Trophoblast cell (in vitro differentiated cells and primary cell): ENCODE results near the gene MYOD1.
A peak's percentile ranks its signal among the peaks of the same experiment; 100 is the strongest.

Experiments used
- DNase-seq, 2 donors: peaks; one replicate each; pipeline ENCODE4 v3.0.0-alpha.2; 2016
- H2AFZ ChIP-seq: 2 replicates; pipeline ENCODE4 v1.6.1; 2013; ENCODE audit warnings: low read length, moderate library complexity, mild to moderate bottlenecking; ENCODE audit not compliant: insufficient read depth, poor library complexity
- H2AK5ac ChIP-seq: 2 replicates; pipeline ENCODE4 v1.6.1; 2013; ENCODE audit warnings: mild to moderate bottlenecking, low read length
- H2BK120ac ChIP-seq: 2 replicates; pipeline ENCODE4 v1.6.1; 2013; ENCODE audit warnings: low read length, mild to moderate bottlenecking, moderate library complexity; ENCODE audit not compliant: insufficient read depth, poor library complexity
- H2BK12ac ChIP-seq: 2 replicates; pipeline ENCODE4 v1.6.1; 2013; ENCODE audit warnings: mild to moderate bottlenecking, low read length, moderate library complexity
- H2BK5ac ChIP-seq: 2 replicates; pipeline ENCODE4 v1.6.1; 2013; ENCODE audit warnings: low read length, low read depth, moderate library complexity, mild to moderate bottlenecking; ENCODE audit not compliant: poor library complexity
- H3K14ac ChIP-seq: 2 replicates; pipeline ENCODE4 v1.6.1; 2013; ENCODE audit warnings: mild to moderate bottlenecking, low read length
- H3K18ac ChIP-seq: 2 replicates; pipeline ENCODE4 v1.6.1; 2013; ENCODE audit warnings: mild to moderate bottlenecking, low read length
- H3K23ac ChIP-seq: 2 replicates; pipeline ENCODE4 v1.6.1; 2013; ENCODE audit warnings: low read length
- H3K27ac ChIP-seq: 2 replicates; pipeline ENCODE4 v1.5.1; 2013; ENCODE audit warnings: low read depth, mild to moderate bottlenecking, inconsistent platforms, low read length, moderate library complexity
- H3K27me3 ChIP-seq: 2 replicates; pipeline ENCODE4 v1.6.1; 2013; ENCODE audit warnings: inconsistent platforms, mild to moderate bottlenecking, low read length, moderate library complexity; ENCODE audit not compliant: insufficient read depth
- H3K36me3 ChIP-seq, 2 experiments: 1 replicate in 1 of 2; 2 replicates in 1 of 2; pipeline ENCODE4 v1.6.1; 2013; ENCODE audit warnings: low read length in 2 of 2, mild to moderate bottlenecking in 2 of 2, moderate library complexity in 1 of 2; ENCODE audit not compliant: insufficient read depth in 2 of 2, control insufficient read depth in 1 of 2
- H3K4ac ChIP-seq: 2 replicates; pipeline ENCODE4 v1.6.1; 2013; ENCODE audit warnings: low read depth, mild to moderate bottlenecking, low read length, moderate library complexity
- H3K4me1 ChIP-seq, 2 experiments: 1 replicate in 1 of 2; 2 replicates in 1 of 2; pipeline ENCODE4 v1.6.1; 2013; ENCODE audit warnings: low read length in 2 of 2, mild to moderate bottlenecking in 2 of 2, moderate library complexity in 1 of 2; ENCODE audit not compliant: insufficient read depth in 2 of 2, control insufficient read depth in 1 of 2
- H3K4me2 ChIP-seq: 2 replicates; pipeline ENCODE4 v1.6.1; 2013; ENCODE audit warnings: inconsistent platforms, mild to moderate bottlenecking, low read length, moderate library complexity
- H3K4me3 ChIP-seq: 2 replicates; pipeline ENCODE4 v1.5.1; 2013; ENCODE audit warnings: mild to moderate bottlenecking, low read depth, low read length, inconsistent platforms
- H3K79me1 ChIP-seq: one replicate; pipeline ENCODE4 v1.6.1; 2013; ENCODE audit warnings: low read length
- H3K79me2 ChIP-seq: 2 replicates; pipeline ENCODE4 v1.6.1; 2013; ENCODE audit warnings: low read length, mild to moderate bottlenecking; ENCODE audit not compliant: control insufficient read depth, insufficient read depth, poor library complexity
- H3K9ac ChIP-seq: 2 replicates; pipeline ENCODE4 v1.6.1; 2013; ENCODE audit warnings: mild to moderate bottlenecking, low read length
- H3K9me3 ChIP-seq: 2 replicates; pipeline ENCODE4 v1.6.1; 2013; ENCODE audit warnings: low read depth, mild to moderate bottlenecking, control low read depth, inconsistent platforms, low read length; ENCODE audit not compliant: insufficient read depth
- H4K12ac ChIP-seq: 2 replicates; pipeline ENCODE4 v1.6.1; 2013; ENCODE audit warnings: low read depth, mild to moderate bottlenecking, low read length, moderate library complexity
- H4K8ac ChIP-seq: 2 replicates; pipeline ENCODE4 v1.6.1; 2013; ENCODE audit warnings: low read depth, mild to moderate bottlenecking, low read length, moderate library complexity
- H4K91ac ChIP-seq: one replicate; pipeline ENCODE4 v1.6.1; 2013; ENCODE audit warnings: low read depth, mild to moderate bottlenecking, low read length, moderate library complexity
- WGBS: extraction: QIAGEN DNeasy Blood & Tissue Kit; methylation state at CpG from one replicate; pipeline ENCODE4 v1.1.7; 2013; ENCODE audit warnings: missing lambda C conversion rate; ENCODE audit not compliant: insufficient read length, insufficient coverage; ENCODE audit errors: extremely low coverage; 5-methylcytosine and 5-hydroxymethylcytosine counted together

Gene MYOD1

DNA sequence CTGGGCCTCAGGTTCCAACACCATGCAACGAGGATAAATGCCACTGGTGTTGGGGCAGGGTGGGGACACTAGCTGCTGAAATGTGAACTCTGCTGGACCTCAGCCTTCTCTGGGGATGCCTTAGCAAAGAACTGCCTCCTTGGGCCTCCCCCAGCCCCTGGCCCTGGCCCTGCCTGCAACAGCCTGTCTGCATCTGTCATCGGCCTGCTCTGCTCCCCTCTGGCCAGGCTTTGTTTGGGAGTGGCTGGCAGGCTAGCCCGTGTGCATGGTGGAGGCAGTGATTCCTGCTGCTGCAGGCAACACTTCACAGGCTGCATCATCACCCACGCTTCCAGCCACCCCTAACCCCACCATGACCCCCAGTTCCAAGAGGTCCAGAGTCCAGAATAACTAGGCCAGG, 11.5 kb upstream of the MYOD1 start:
- no peak overlapping the region for H3K14ac ChIP-seq
- no peak overlapping the region for H3K4me3 ChIP-seq
- no peak overlapping the region for H3K4me2 ChIP-seq
- H3K4me1 ChIP-seq = no peaks in the 10 kb centered on the region
- no peak overlapping the region for H3K27ac ChIP-seq
- no peak overlapping the region for H2AK5ac ChIP-seq
- H3K4ac ChIP-seq = no peak overlapping the region
- no peak overlapping the region for H4K12ac ChIP-seq
- H3K79me2 ChIP-seq = no peaks in the 10 kb centered on the region
- H3K9me3 ChIP-seq = peaks cover 5% of the 10 kb centered on the region
- H4K91ac ChIP-seq = no peak overlapping the region
- no peaks in the 10 kb centered on the region for H3K79me1 ChIP-seq
- no peak overlapping the region for H2BK12ac ChIP-seq
- H3K36me3 ChIP-seq = no peaks in the 10 kb centered on the region
- H3K27me3 ChIP-seq = peaks cover 2% of the 10 kb centered on the region
- H2BK5ac ChIP-seq = no peak overlapping the region
- H2BK120ac ChIP-seq = no peak overlapping the region
- no peak for DNase-seq
- H2AFZ ChIP-seq = no peak overlapping the region
- no CpG with 5 or more reads among the region's 4 CpGs for WGBS
- no peak overlapping the region for H3K9ac ChIP-seq
- H3K23ac ChIP-seq = no peak overlapping the region
- H4K8ac ChIP-seq = no peak overlapping the region
- H3K18ac ChIP-seq = no peak overlapping the region

DNA sequence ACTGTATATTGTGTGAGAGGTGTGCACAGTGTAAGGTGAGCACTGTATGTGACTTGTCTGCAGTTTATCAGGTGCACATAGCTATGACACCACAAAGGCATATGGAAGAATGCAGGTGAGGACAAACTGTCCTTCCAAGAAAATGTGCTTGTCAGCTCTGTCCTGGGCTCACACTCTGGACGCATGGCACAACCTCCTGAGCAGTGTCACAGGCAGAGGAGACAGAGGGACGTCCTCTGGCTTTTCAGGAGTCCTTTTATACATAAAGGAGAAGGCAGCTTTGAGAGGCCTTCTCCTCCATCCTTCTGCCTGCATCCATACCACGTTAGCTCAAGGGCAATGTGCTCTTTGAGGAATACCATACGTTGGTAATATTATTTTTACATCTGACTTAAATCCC, 7.5 kb upstream of the MYOD1 start:
- no peak overlapping the region for H4K12ac ChIP-seq
- no peak overlapping the region for H3K4me2 ChIP-seq
- no peak overlapping the region for H3K4ac ChIP-seq
- H3K4me3 ChIP-seq = no peak overlapping the region
- no peak overlapping the region for H3K14ac ChIP-seq
- H2BK5ac ChIP-seq = no peak overlapping the region
- H4K8ac ChIP-seq = no peak overlapping the region
- H3K79me1 ChIP-seq = no peaks in the 10 kb centered on the region
- no peak overlapping the region for H3K23ac ChIP-seq
- no peak overlapping the region for H3K27ac ChIP-seq
- DNase-seq = peak in 1 of 2 donors; percentile 10
- H2AK5ac ChIP-seq = no peak overlapping the region
- peaks cover 5% of the 10 kb centered on the region for H3K27me3 ChIP-seq
- peaks cover 0 to 3% of the 10 kb centered on the region in 2 experiments for H3K4me1 ChIP-seq
- no peaks in the 10 kb centered on the region for H3K36me3 ChIP-seq
- peaks cover 4% of the 10 kb centered on the region for H3K9me3 ChIP-seq
- H3K18ac ChIP-seq = no peak overlapping the region
- H2BK12ac ChIP-seq = no peak overlapping the region
- no peak overlapping the region for H2AFZ ChIP-seq
- H3K9ac ChIP-seq = no peak overlapping the region
- WGBS = no CpG with 5 or more reads among the region's 4 CpGs
- no peaks in the 10 kb centered on the region for H3K79me2 ChIP-seq
- H2BK120ac ChIP-seq = no peak overlapping the region
- H4K91ac ChIP-seq = no peak overlapping the region

DNA sequence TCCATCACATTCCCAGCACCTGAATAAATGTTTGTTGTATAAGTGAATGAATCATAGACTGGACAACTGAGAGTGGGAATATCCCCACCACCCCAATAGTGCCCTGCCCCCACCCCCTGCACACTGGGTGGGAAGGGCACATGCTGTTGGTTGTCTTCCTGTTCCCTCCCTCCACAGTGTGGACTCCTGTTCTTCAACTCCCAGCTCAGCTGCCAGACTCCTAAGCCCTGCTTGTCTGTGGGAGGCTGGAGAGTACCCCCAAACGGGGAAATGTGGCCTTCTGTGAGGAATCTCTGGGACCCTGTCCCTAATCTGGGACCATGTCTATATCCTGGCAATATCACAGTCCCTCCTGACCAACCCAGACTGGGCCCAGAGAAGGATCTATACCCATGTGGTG, 5.5 kb upstream of the MYOD1 start:
- DNase-seq = no peak
- Histone ChIP-seq H2AK5ac (no peak overlapping the region), H3K79me1 (no peaks in the 10 kb centered on the region), H3K9me3 (peaks cover 4% of the 10 kb centered on the region), H2BK5ac (no peak overlapping the region), H2AFZ (no peak overlapping the region), H4K12ac (no peak overlapping the region), H3K79me2 (no peaks in the 10 kb centered on the region), H3K9ac (no peak overlapping the region), H4K91ac (no peak overlapping the region), H2BK120ac (no peak overlapping the region), H3K14ac (no peak overlapping the region), H3K27ac (no peak overlapping the region), H4K8ac (no peak overlapping the region), H3K4me3 (no peak overlapping the region), H2BK12ac (no peak overlapping the region), H3K23ac (no peak overlapping the region), H3K27me3 (peaks cover 17% of the 10 kb centered on the region), H3K4me2 (no peak overlapping the region), H3K36me3 (no peaks in the 10 kb centered on the region), H3K4me1 (peaks cover 0 to 3% of the 10 kb centered on the region in 2 experiments), H3K4ac (no peak overlapping the region), H3K18ac (no peak overlapping the region)
- WGBS = no CpG with 5 or more reads among the region's 1 CpG

DNA sequence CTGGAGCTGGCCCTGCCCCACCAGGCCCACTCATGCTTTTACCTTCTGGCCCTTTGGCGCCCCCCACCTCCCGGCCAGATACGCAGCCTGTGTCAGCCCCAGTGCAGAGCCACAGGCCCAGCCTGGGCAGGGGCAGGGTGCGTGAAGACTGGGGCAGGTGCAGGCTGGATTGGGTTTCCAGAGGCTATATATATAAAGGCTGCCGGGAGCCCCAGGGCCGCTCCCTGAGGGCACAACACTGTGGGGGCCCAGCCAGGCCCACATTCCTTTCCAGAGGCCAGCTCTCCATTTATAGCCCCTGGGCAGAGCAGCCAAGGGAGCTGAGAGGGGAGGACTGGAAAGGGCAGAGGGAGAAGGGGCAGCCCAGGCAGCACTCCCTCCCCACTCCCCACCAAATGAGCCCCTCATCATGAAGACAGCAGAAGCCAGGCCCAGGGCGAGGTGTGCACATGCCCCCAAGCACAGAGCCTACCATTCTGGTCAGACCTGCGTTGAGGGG, 5.0 kb upstream of the MYOD1 start:
- Histone ChIP-seq H3K23ac (no peak overlapping the region), H2BK120ac (no peak overlapping the region), H4K12ac (no peak overlapping the region), H3K79me2 (no peaks in the 10 kb centered on the region), H3K4me3 (no peak overlapping the region), H3K27ac (no peak overlapping the region), H4K91ac (no peak overlapping the region), H2AK5ac (no peak overlapping the region), H2BK5ac (no peak overlapping the region), H3K18ac (no peak overlapping the region), H3K14ac (no peak overlapping the region), H3K9ac (no peak overlapping the region), H3K4me2 (no peak overlapping the region), H3K36me3 (no peaks in the 10 kb centered on the region), H3K9me3 (peaks cover 4% of the 10 kb centered on the region), H4K8ac (no peak overlapping the region), H3K4ac (no peak overlapping the region), H3K79me1 (no peaks in the 10 kb centered on the region), H2BK12ac (no peak overlapping the region), H3K27me3 (peaks cover 23% of the 10 kb centered on the region), H2AFZ (no peak overlapping the region), H3K4me1 (peaks cover 0 to 3% of the 10 kb centered on the region in 2 experiments)
- WGBS = no CpG with 5 or more reads among the region's 8 CpGs
- no peak for DNase-seq
